ENCODE measurements around the gene QKI.

The QKI gene

DNA sequence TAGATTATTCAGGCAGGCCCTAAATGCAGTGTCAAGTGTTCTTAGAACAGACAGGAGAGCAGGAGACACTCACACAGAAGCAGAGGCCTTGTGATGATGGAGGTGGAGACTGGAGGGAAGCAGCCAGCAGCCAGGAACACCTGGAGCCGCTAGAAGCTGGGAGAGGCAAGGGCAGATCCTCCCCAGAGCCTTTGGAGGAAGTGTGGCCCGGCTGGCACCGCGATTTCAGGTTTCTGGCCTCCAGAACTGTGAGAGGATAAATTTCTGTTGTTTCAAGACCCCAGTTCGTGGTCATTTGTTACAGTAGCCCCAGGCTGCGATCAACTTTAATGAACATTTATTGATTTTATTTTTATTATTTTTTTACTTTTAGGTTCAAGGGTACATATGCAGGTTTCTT lies 203.0 kb downstream of the QKI start:
- DNase-seq (ENCODE audit: low read depth) = no peak

DNA sequence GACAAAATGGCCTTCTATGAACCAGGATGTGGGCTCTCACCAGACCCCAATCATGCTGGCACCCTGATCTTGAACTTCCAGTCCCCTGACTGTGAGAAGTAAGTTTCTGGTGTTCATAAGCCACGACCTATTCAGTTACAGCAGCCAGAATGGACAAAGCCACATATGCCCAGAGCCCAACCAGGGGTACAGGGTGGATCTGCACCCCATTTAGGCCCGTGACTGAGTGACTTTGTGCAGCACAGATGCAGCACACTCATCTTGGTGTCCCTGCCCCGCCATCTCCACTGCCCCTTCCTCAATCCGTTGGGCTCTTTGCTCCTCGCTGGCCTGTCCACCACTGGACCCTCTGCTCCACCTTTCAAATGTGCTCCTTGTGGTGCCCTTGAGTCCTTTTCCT lies 205.6 kb downstream of the QKI start:
- DNase-seq (ENCODE audit: low read depth) = no peak

DNA sequence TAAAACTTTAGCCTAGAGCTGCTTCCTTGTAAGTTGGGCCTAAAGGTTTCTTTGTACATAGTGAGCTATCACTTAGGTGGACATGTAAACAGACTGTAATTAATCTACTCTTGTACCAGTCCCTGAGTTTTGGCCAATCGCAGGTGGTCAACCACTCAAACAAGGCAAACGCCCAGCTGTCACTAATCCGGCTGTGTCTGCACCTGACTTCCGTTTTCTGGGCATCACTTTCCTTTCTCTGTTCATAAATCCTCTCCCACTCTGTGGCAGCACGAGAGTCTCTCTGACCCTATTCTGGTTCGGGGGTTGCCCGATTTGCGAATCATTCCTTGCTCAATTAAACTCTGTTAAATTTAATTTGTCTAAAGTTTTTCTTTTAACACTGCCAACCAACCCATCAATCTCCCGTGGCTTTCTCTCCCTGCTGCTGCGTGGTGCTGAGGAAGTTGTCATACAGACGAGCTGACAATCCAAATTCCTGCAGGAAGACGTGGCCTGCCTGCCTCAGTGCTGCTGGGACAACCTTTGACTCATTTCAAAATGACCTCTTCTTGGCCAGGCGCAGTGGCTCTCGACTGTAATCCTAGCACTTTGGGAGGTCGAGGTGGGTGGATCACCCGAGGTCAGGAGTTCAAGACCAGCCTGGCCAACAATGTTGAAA lies 206.3 kb downstream of the QKI start:
- no peak for DNase-seq (ENCODE audit: low read depth)

DNA sequence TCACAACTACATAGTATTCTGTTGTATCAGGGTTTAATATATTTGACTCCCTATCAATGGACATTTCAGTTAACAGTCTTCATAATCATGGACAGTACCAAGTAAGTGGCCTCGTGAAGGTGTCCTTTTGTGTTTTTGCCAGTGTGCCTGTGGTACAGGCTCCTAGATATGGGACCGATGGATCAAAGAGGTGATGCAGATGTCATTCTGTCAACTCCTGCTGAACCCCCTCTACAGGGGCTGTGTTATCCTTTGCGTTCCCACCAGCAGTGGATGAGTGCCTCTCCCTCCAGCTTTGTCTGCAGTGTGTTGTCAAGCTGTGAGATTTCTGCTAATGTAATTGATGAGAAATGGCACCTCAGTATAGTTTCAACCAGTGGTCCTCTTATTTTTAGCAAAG lies 210.7 kb downstream of the QKI start:
- no peak for DNase-seq (ENCODE audit: low read depth)

DNA sequence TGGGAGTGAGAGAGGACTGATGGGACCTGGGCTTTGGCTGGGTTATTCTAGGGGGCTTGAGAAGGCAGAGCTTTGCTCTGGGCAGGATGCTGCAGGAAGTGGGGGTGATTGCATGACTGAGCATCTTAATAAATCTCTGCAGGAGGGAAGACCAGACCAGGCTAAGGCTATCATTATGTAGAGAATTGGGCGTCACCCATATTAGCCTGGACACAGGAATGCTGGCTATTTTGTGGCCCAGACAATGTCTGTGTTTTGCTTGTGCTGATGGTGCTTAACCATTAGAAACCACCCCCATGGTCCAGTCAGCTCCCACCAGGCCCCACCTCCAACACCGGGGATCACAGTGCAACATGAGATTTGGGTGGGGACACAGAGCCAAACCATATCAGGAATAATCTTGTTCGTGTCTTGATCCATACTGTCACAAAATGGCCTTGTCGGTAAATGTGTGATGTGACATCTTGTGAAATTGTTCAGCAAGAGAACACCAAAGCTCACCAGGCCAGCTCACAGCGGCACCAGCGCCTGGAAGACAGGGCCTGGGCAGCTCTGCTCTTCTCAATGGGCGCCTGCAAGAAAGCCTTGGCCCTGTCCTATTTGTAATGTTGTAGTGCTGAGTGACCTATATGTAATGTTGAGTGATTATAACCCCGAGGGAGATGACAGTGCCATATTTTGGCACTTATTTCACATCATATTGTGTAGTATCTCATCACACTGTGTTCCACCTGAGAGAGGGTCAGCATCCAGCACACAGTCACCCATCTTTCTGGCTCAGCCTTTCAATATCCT lies 211.8 kb downstream of the QKI start:
- no peak for DNase-seq (ENCODE audit: low read depth)

DNA sequence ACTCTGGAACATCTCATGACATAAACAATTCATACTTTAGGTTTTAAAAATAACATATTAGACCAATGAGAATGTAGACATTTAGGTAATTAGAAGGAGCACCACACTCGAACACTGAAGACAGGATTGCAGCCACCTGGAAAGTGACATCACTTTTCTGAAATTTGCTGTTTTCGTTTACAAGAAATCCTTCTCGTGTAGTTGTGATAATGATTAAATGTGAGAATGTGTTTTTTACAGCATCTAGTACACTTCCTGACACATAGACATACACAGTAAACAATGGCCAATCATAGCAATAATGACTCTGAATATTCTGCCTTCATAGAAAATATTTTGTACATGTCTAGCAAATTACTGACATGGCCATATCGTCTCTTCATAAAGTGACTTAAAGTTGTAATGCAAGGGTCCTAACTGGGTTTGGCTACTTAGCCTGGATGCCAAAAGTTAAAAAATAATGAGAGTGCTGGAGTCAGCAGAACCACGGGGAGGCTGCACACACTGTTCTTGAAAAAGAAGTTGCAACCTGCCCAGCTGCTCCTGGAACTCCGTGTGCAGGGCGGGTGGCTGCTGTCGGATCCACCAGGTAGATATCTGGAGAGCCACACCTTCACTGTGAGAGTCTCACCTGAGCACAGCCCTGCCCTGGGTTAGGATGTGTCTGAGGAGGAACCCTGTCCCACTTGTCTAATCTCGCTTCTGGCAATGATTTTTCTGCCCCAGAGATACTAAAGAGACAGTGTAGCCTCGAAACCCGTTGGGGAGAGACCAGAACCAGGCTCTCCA lies 212.9 kb downstream of the QKI start:
- DNase-seq (ENCODE audit: low read depth) = no peak
